Lower leg skin (tissue), 4 donors: Measurements from ENCODE around the gene RBM17. TPM values are rescaled to one million over a fixed set of nuclear protein-coding genes. Genes with fewer than 3 reads are reported as not detected.
A peak's percentile ranks its signal among the peaks of the same experiment; 100 is the strongest.

Source experiments
- DNase-seq, 2 donors: peaks; one replicate each; pipeline ENCODE4 v3.0.0-alpha.2; 2019; ENCODE audit warnings: low spot score in 2 of 2
- H3K4me3 ChIP-seq: fragments of 200-600 bp; sonication (generic); 2 replicates; pipeline ENCODE4 v1.5.1; 2017; ENCODE audit warnings: mild to moderate bottlenecking, low read depth; ENCODE audit not compliant: poor library complexity, severe bottlenecking
- CTCF ChIP-seq, 3 donors: fragments of 450-650 bp; IDR thresholded peaks; one replicate each; pipeline ENCODE4 v1.5.1; 2016; ENCODE audit warnings: antibody characterized with exemption in 3 of 3, mild to moderate bottlenecking in 3 of 3, moderate library complexity in 2 of 3
- POLR2A ChIP-seq, 2 donors: fragments of 450-650 bp; IDR thresholded peaks; one replicate each; pipeline ENCODE4 v1.6.1; 2016 to 2017; ENCODE audit warnings: antibody characterized with exemption in 2 of 2, mild to moderate bottlenecking in 1 of 2, moderate library complexity in 1 of 2
- WGBS, 2 donors: methylation state at CpG; one replicate each; pipeline ENCODE4 v1.1.5; 2018; 5-methylcytosine and 5-hydroxymethylcytosine counted together
- intact Hi-C: fragments of 100-400 bp; cut with DNase I; formaldehyde crosslinking; loops from one replicate; pipeline ENCODE4 v1.15.0; 2023; ENCODE audit warnings: low total_unique reads
- total RNA-seq, 4 donors: library from RNA; depleted of rRNA; stranded (reverse); fragments of >200 nt; gene quantifications; one replicate each; pipeline ENCODE4 v1.1.0, GENCODE V29; 2016

The RBM17 gene
- total RNA-seq, 4 donors from 2014 or later: 38.8 to 63.6 (median 40.4) TPM

GRCh38 chr10:6045314-6045848, 43.5 kb upstream of the RBM17 start:
- 59 to 63% methylated on average over 8 of the region's 8 CpGs for WGBS, 2 donors
- no peak overlapping the region for H3K4me3 ChIP-seq
- intact Hi-C loops: no loop called here
- TF ChIP-seq CTCF (IDR thresholded peaks at IDR 0.05) (no peak), POLR2A (IDR thresholded peaks at IDR 0.05) (no peak)
- DNase-seq: peak in 1 of 2 donors; percentile 21

GRCh38 chr10:6045878-6046772, 42.7 kb upstream of the RBM17 start:
- intact Hi-C loops: no loop called here
- peak in 1 of 2 donors; percentile 46 for DNase-seq
- WGBS, 2 donors: 70 to 74% methylated on average over 9 of the region's 9 CpGs
- no peak for TF ChIP-seq POLR2A (IDR thresholded peaks at IDR 0.05)
- TF ChIP-seq CTCF (IDR thresholded peaks at IDR 0.05): no peak
- H3K4me3 ChIP-seq: no peak overlapping the region

- TF ChIP-seq CTCF (IDR thresholded peaks at IDR 0.05) (no peak), POLR2A (IDR thresholded peaks at IDR 0.05) (no peak)
- intact Hi-C loops: no loop called here
- DNase-seq: peak in 1 of 2 donors; percentile 45
- WGBS, 2 donors: 79 to 82% methylated on average over 14 of the region's 14 CpGs
- H3K4me3 ChIP-seq: no peak overlapping the region
Observed at GRCh38 chr10:6046773-6047611, 41.8 kb upstream of the RBM17 start.

- no peak overlapping the region for H3K4me3 ChIP-seq
- 87 to 88% methylated on average over 7 of the region's 7 CpGs for WGBS, 2 donors
- peak in 1 of 2 donors; percentile 70 for DNase-seq
- TF ChIP-seq POLR2A (IDR thresholded peaks at IDR 0.05) (no peak), CTCF (IDR thresholded peaks at IDR 0.05) (no peak)
- intact Hi-C loops: no loop called here
Observed at GRCh38 chr10:6047847-6048246, 41.0 kb upstream of the RBM17 start.

- DNase-seq: no peak
- intact Hi-C loops: no loop called here
- WGBS, 2 donors: 96 to 97% methylated on average over 7 of the region's 7 CpGs
- H3K4me3 ChIP-seq: no peak overlapping the region
- no peak for TF ChIP-seq CTCF (IDR thresholded peaks at IDR 0.05)
- TF ChIP-seq POLR2A (IDR thresholded peaks at IDR 0.05): no peak
Observed at GRCh38 chr10:6048281-6049030, 40.4 kb upstream of the RBM17 start.
